T-helper 1 cell (primary cell): ENCODE data around the gene TRHDE.
"Not testable (repeated sequence)": the region's sequence is repeated elsewhere in the genome, so short reads cannot be mapped to it uniquely, and the experiment has no call there.

Source experiments
- DNase-seq, 5 donors: peaks; one replicate each; pipeline ENCODE4 v3.0.0-alpha.2; 2012 to 2020

Gene TRHDE

DNA sequence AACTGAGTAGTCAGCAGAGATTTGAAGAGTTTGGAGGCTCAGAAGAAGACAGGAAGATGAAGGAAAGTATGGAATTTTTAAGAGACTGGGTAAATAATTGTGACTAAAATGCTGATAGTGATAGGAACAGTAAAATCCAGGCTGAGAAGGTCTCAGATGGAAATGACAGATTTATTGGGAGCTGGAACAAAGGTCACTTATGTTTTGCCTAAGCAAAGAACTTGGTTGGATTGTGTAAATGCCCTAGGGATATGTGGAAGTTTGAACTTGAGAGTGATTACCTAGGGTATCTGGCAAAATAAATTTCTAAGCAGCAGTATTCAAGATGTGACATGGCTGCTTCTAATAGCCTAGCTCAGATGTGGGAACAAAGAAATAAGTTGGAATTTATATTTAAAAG is 180.9 kb downstream of the TRHDE start:
- no peak for DNase-seq

GRCh38 chr12:72453550-72453949 is 181.4 kb downstream of the TRHDE start:
- no peak for DNase-seq

- DNase-seq, result no peak
Measured at GRCh38 chr12:72464471-72464870, 192.3 kb downstream of the TRHDE start.

GRCh38 chr12:72465155-72465554 is 193.0 kb downstream of the TRHDE start:
- DNase-seq, result no peak

DNA sequence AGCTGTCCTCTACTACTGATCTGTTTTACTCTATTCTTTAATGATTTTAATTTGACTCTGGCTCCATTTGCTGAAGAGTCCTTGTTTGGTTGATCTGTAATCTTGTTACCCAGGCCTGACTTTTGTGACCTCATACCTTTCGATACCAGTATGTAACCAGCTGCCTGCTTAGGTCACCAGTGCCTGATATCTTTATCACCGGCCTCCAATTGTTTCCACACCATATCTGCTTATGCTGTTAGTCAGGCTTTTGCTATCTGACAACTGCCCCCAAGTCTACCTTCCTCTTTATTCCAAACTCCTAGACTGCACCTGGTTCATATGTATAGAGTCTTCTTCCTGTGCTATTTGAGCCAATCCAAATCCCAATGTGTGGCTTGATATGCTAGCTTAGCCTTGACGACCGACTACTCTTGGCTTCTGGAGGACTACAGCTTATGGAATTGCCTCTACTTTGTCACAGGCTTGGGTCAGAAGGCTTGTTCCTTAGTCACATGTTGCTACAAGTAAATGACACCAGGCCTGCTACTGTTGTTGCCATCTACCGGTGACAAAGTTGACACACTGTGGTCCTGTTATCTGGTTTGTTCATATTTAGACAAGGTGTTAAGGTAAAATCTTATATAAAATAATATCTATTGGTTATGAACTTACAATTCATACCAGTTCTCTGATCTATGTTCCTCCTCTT is 193.9 kb downstream of the TRHDE start:
- DNase-seq, result no peak

DNA sequence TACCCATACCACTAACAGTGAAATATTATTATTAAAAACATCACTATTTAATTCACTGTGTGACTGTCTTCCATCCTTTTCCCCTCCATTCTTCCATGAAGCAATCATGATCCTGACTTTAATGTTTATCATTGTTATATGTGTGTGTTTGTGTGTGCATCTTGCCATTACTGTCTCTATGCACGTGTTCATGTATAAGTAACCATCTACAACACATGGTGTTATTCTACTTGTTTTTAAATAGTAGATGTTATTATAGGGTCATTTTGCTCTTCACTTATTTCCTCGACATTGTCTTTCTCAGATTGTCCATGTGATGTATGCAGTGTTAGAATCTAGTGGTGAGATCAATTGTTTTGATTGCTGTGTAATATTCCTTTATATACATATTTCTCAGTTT is 195.8 kb downstream of the TRHDE start:
- DNase-seq, result no peak

GRCh38 chr12:72468505-72468904 is 196.3 kb downstream of the TRHDE start:
- DNase-seq, result no peak

DNA sequence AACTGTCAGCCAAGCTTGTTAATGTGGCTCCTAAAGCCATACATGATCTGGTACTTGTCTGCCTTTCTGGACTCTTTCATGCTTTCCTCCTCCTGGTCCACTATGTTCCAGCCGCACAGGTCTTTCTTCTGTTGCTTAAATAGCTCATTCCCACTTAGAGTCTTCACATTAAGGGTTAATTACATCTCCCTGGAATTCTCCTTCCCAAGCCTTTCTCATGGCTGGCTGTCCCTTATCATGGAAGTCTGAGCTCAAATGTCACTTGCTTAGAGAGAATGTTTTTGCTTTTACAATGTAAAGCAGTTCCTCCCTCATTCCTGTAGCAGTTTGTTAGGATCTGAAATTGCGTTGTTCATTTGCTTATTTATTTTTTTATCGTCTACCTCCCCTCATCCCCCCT is 199.6 kb downstream of the TRHDE start:
- DNase-seq, result no peak

DNA sequence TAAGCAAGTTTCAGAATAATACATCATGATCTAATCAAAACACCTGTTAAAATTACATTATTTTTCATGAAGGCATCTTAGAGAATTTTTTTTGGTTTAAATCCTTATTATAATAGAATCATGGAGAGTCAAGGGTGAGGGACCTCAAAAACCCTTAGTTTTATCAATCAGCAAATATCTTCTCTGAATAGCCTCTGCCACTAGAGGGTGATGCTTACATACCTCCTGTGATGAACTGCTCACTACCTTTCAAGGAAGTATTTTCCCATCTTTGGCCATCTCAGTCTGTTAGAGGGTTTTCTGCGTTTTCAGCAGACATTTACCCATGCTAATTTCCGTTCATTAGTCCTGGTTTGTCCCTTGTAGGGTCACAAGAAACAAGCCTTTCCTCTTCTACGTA is 200.2 kb downstream of the TRHDE start:
- no peak for DNase-seq

- no peak for DNase-seq
Measured at GRCh38 chr12:72476301-72476700, 204.1 kb downstream of the TRHDE start.

GRCh38 chr12:72485017-72485701 is 213.0 kb downstream of the TRHDE start:
- DNase-seq, result no peak

GRCh38 chr12:72491426-72491825 is 219.3 kb downstream of the TRHDE start:
- no peak for DNase-seq

DNA sequence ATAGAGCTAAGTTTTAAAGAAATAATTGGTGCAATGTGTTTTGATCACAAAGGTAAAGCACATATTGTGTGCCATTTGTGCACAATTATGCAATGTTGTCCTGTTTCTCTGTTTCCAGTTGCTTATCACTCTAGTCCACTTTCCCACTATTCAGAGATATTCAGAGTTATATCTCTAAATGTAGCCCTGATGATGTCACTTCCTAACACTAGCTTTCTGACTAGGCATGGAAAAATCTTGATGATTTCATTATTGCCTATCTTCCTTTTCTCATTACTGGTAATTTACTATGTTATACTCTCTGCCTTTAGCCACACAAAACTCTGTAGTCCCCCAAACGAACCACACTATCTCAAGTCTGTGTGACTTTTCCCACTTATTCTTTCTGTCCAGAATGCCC is 221.2 kb downstream of the TRHDE start:
- no peak for DNase-seq

- no peak for DNase-seq
Measured at GRCh38 chr12:72498354-72498753, 226.2 kb downstream of the TRHDE start.

DNA sequence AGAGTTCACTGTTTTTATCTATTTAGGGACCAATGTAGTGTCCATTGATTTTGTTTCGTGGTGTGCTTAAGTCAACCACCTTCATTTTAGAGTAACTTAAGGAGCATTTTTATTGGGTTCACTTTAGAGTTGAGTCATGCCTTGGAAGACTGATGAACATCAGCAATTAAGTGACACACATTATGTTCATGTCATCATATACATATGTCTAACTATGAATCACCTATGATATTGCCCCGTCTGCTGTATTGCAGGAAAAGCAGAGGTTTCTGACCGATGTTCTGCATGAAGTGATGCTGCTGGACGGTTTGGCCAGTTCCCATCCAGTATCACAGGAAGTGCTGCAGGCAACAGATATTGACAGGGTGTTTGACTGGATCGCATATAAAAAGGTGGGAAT is 227.1 kb downstream of the TRHDE start:
- no peak for DNase-seq

GRCh38 chr12:72502546-72502945 is 230.4 kb downstream of the TRHDE start:
- DNase-seq, result no peak

- no peak for DNase-seq
Measured at GRCh38 chr12:72505227-72505626, 233.1 kb downstream of the TRHDE start.

DNA sequence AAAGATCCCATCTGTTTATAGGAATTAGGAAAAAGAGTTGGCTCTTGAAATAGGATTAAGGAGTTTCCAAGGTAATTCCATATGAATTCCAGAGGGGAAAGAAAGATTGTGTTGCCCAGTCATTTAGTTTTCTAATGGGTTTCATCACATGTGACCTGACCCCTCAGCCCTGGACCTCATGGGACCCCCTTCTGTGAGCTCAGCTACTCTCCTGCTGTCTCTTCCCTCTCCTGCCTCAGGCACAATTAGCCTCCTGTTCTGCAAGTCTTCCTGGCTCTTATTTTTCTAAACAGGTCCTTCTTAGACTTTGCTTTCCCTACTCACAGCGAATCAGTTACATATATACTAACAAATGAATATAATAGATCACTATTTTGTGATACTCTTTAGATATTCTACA is 237.7 kb downstream of the TRHDE start:
- no peak for DNase-seq

GRCh38 chr12:72510772-72511171 is 238.6 kb downstream of the TRHDE start:
- no peak for DNase-seq

GRCh38 chr12:72511498-72511897 is 239.3 kb downstream of the TRHDE start:
- DNase-seq, result no peak

GRCh38 chr12:72511906-72512305 is 239.7 kb downstream of the TRHDE start:
- no peak for DNase-seq

DNA sequence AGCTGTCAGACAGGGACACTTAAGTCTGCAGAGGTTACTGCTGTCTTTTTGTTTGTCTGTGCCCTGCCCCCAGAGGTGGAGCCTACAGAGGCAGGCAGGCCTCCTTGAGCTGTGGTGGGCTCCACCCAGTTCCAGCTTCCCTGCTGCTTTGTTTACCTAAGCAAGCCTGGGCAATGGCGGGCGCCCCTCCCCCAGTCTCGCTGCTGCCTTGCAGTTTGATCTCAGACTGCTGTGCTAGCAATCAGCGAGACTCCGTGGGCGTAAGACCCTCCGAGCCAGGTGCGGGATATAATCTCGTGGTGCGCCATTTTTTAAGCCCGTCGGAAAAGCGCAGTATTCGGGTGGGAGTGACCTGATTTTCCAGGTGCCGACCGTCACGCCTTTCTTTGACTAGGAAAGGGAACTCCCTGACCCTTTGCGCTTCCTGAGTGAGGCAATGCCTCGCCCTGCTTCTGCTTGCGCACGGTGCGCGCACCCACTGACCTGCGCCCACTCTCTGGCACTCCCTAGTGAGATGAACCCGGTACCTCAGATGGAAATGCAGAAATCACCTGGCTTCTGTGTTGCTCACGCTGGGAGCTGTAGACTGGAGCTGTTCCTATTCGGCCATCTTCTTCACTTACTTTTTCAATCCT is 248.0 kb downstream of the TRHDE start:
- DNase-seq, result not testable (repeated sequence)

GRCh38 chr12:72521326-72521725 is 249.2 kb downstream of the TRHDE start:
- DNase-seq, result no peak

DNA sequence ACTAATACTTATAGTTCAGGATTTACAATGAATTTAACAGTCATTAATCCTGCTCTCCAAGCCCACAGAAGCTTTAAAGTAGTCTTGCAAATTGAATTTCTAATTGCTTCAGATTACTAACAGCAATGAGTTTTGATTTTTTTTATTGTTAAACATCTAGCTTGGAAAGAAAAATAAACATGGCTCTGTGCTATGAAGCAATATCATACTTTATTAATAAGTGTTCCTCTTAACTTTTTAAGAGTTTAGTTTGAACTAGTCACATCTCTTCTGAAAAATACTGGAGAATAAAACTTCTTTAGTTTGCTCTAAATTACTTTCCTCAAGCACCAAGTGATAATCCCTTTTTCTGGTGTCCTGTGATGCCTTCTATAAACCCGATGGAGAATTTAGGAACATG is 250.2 kb downstream of the TRHDE start:
- no peak for DNase-seq
